ENCODE results near the gene CLNS1A.
"Not testable (repeated sequence)": the region's sequence is repeated elsewhere in the genome, so short reads cannot be mapped to it uniquely, and the experiment has no call there.

The CLNS1A gene

DNA sequence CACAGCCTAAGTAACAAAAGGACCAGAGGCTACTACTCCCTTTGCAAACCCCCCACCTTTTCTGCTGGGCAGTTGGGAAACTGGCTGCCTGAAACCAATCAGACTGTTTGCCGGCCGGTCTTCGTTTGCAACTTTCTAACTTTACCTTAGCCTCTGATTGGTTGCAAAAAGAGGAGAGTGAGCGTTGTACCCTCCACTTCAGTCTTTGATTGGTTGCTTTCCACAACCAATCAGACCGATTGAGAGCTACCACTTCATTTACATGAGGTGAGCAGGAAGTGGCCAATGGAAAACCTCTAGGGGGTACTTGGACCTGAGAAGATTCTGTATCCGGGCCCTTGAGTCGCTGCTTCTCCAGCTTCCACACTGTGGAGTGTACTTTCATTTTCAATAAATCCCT, 18.8 kb upstream of the CLNS1A start:
- H3K9me3 ChIP-seq (ENCODE audit: control insufficient read depth, insufficient read depth, low read length): no peaks in the 10 kb centered on the region
- no peaks in the 10 kb centered on the region for H3K4me1 ChIP-seq (ENCODE audit: control insufficient read depth, insufficient read depth, low read length)
- no peaks in the 10 kb centered on the region for H3K36me3 ChIP-seq (ENCODE audit: control insufficient read depth, insufficient read depth, low read length)
- WGBS (ENCODE audit: insufficient coverage, insufficient read length): no CpG with 5 or more reads among the region's 7 CpGs
- no peak overlapping the region for H3K27ac ChIP-seq (ENCODE audit: low read length)
- H3K27me3 ChIP-seq (ENCODE audit: control insufficient read depth, insufficient read depth, low read length): no peaks in the 10 kb centered on the region
- H3K4me3 ChIP-seq (ENCODE audit: low read length): no peak overlapping the region
- DNase-seq (ENCODE audit: low read depth, low spot score): peak; percentile 22

DNA sequence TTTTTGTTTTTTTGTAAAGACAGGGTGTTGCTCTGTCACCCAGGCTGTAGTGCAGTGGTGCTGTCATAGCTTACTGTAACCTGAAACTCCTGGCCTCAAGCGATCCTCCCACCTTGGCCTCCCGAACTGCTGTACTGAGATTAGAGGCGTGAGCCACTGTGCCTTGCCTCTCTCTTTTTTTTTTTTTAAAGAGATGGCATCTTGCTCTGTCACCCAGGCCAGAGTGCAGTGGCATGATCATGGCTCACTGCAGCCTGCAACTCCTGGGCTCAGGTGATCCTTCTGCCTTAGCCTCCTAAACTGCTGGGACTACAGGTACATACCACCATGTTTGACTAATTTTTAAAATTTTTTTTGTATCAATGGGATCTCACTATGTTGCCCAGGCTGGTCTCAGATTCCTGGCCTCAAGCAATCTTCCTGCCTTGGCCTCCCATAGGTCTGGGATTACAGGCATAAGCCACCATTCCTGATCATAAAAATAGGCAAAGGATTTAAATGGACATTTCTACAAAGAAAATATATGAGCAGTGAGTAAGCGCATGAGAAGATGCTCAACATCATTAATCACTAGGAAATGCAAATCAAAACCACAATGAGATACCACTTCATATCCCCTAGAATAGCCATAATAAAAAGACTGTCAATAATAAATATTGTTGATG, 17.3 kb upstream of the CLNS1A start:
- DNase-seq (ENCODE audit: low read depth, low spot score): no peak
- Histone ChIP-seq H3K36me3 (ENCODE audit: control insufficient read depth, insufficient read depth, low read length) (no peaks in the 10 kb centered on the region), H3K4me1 (ENCODE audit: control insufficient read depth, insufficient read depth, low read length) (no peaks in the 10 kb centered on the region), H3K4me3 (ENCODE audit: low read length) (no peak overlapping the region), H3K27ac (ENCODE audit: low read length) (no peak overlapping the region), H3K27me3 (ENCODE audit: control insufficient read depth, insufficient read depth, low read length) (no peaks in the 10 kb centered on the region), H3K9me3 (ENCODE audit: control insufficient read depth, insufficient read depth, low read length) (no peaks in the 10 kb centered on the region)
- WGBS (ENCODE audit: insufficient coverage, insufficient read length): no CpG with 5 or more reads among the region's 4 CpGs

DNA sequence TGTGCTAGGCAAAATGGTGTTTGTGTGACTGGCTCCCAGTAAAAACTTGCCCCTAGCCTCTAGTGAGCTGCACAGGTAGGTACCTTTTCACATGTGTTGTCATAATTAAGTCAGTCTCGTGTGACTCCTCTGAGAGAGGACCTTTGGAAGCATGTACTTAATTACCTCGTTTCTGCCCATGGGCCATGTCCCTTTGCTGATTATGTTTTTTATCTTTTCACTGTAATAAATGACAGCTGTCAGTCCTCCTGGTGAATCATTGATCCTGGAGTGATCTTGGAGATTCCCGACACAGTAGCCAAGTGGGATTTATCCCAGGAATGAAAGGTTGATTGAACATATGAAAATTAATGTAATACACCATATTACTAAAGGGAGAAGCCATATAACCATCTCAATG, 12.5 kb upstream of the CLNS1A start:
- Histone ChIP-seq H3K4me1 (ENCODE audit: control insufficient read depth, insufficient read depth, low read length) (no peaks in the 10 kb centered on the region), H3K36me3 (ENCODE audit: control insufficient read depth, insufficient read depth, low read length) (no peaks in the 10 kb centered on the region), H3K9me3 (ENCODE audit: control insufficient read depth, insufficient read depth, low read length) (no peaks in the 10 kb centered on the region), H3K27me3 (ENCODE audit: control insufficient read depth, insufficient read depth, low read length) (no peaks in the 10 kb centered on the region), H3K27ac (ENCODE audit: low read length) (no peak overlapping the region), H3K4me3 (ENCODE audit: low read length) (no peak overlapping the region)
- WGBS (ENCODE audit: insufficient coverage, insufficient read length): no CpG with 5 or more reads among the region's 3 CpGs
- no peak for DNase-seq (ENCODE audit: low read depth, low spot score)

DNA sequence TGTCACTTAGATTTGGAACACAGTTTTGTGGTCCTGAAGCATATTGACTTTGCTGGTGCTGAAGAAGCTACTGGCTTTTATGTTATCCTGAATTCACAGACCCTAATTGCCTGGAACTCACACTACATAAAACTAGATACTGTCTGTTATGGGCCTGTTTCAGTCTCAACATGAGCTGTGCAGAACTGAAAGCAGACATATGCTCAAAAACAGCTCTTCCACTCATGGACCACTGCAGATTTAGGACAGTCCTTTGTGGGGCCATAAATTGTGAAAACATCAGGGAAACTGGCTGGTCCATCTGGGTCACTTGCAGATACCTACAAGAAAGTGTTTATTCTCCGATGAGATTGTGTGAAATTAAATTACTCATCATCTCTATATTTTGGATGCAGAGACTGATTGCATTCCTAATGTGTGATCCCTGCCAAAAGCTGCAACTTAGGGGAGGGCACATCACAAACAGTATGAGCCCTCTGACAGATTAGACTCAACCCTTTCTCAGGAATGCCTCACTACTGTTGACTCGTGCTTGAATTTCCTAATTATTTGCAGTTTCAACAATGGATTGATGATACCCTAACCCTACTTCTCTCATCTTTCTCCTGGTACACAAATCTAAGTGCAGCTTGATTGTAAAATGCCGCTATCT, 10.2 kb upstream of the CLNS1A start:
- no peak for DNase-seq (ENCODE audit: low read depth, low spot score)
- Histone ChIP-seq H3K27me3 (ENCODE audit: control insufficient read depth, insufficient read depth, low read length) (no peaks in the 10 kb centered on the region), H3K36me3 (ENCODE audit: control insufficient read depth, insufficient read depth, low read length) (no peaks in the 10 kb centered on the region), H3K4me3 (ENCODE audit: low read length) (no peak overlapping the region), H3K9me3 (ENCODE audit: control insufficient read depth, insufficient read depth, low read length) (no peaks in the 10 kb centered on the region), H3K27ac (ENCODE audit: low read length) (no peak overlapping the region), H3K4me1 (ENCODE audit: control insufficient read depth, insufficient read depth, low read length) (no peaks in the 10 kb centered on the region)
- no CpG with 5 or more reads among the region's 3 CpGs for WGBS (ENCODE audit: insufficient coverage, insufficient read length)

DNA sequence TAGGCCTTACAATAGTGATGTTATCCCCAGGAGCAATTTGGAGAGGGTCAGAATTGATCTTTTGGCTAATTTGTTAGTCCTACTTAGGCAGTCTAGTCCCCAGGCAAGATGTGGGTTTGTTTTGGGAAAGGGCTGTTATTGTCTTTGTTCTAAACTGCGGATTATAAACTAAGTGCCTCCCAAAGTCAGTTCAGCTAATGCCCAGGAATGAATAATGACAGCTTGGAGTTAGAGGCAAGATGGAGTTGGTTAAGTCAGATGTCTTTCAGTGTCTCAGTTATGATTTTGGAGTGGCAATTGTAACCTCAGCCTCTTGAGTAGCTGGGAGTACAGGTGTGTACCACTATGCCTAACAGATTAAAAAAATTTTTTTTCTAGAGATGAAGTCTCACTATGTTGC, 7.3 kb upstream of the CLNS1A start:
- H3K27ac ChIP-seq (ENCODE audit: low read length): no peak overlapping the region
- H3K27me3 ChIP-seq (ENCODE audit: control insufficient read depth, insufficient read depth, low read length): no peaks in the 10 kb centered on the region
- no peaks in the 10 kb centered on the region for H3K4me1 ChIP-seq (ENCODE audit: control insufficient read depth, insufficient read depth, low read length)
- DNase-seq (ENCODE audit: low read depth, low spot score): no peak
- no peak overlapping the region for H3K4me3 ChIP-seq (ENCODE audit: low read length)
- WGBS (ENCODE audit: insufficient coverage, insufficient read length): no CpG with 5 or more reads among the region's 1 CpG
- H3K9me3 ChIP-seq (ENCODE audit: control insufficient read depth, insufficient read depth, low read length): no peaks in the 10 kb centered on the region
- no peaks in the 10 kb centered on the region for H3K36me3 ChIP-seq (ENCODE audit: control insufficient read depth, insufficient read depth, low read length)

DNA sequence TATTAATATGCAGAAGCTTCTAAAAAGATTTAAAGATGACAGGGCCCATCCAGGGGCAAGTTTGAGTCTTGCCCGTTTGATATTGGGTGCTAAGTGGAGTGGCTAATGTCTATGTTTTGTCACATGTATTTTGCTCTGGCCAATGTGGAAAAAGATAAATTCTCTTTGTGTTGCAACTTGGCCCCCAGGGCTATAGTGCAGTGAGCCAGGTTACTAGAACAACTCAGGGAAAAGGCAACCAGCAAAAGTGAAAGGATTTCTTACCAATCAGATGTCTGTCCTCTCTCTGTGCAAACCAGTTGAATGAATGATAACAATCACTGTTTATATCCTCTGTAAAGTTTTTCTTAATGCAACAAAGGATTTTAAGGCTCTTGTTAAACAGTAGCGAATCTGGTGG, 4.6 kb upstream of the CLNS1A start:
- no peak overlapping the region for H3K4me3 ChIP-seq (ENCODE audit: low read length)
- H3K27ac ChIP-seq (ENCODE audit: low read length): no peak overlapping the region
- no CpG with 5 or more reads among the region's 2 CpGs for WGBS (ENCODE audit: insufficient coverage, insufficient read length)
- no peaks in the 10 kb centered on the region for H3K9me3 ChIP-seq (ENCODE audit: control insufficient read depth, insufficient read depth, low read length)
- H3K4me1 ChIP-seq (ENCODE audit: control insufficient read depth, insufficient read depth, low read length): peaks cover 1% of the 10 kb centered on the region; the same call in 1 of the 2 replicates
- H3K36me3 ChIP-seq (ENCODE audit: control insufficient read depth, insufficient read depth, low read length): no peaks in the 10 kb centered on the region
- no peaks in the 10 kb centered on the region for H3K27me3 ChIP-seq (ENCODE audit: control insufficient read depth, insufficient read depth, low read length)
- no peak for DNase-seq (ENCODE audit: low read depth, low spot score)

DNA sequence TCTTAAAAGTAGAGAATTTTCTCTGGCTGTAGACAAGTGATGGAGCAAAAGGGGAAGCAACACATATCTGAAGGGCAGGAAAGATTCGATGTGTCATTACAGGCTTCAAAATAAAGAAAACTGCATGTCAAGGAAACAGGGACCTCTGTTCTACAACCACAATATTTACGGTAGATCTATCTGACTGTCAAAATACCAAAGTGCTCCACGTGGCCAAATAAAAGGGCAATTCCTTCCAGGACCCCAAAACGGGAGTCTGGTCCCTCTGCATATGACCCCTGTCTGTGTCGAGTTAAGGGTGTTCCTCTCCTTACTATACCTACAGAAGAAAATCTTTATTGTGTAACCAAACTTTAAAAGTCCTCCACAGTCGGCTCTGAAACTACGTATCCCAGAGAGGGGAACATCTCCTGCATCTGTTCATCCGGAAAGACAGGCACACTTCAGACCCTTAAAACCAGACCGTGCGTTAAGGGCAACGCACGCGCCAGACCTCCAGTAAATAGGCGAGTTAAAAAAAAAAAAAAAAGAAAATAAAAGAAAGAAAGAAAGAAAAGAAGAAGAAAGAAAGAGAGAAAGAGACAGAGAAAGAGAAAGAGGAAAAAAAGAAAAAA, 756 bp downstream of the CLNS1A start:
- DNase-seq (ENCODE audit: low read depth, low spot score): no peak
- Histone ChIP-seq H3K4me3 (ENCODE audit: low read length) (peak overlapping the region; percentile 59; the same call in 1 of the 2 replicates), H3K27me3 (ENCODE audit: control insufficient read depth, insufficient read depth, low read length) (no peaks in the 10 kb centered on the region), H3K36me3 (ENCODE audit: control insufficient read depth, insufficient read depth, low read length) (no peaks in the 10 kb centered on the region), H3K27ac (ENCODE audit: low read length) (no peak overlapping the region), H3K9me3 (ENCODE audit: control insufficient read depth, insufficient read depth, low read length) (no peaks in the 10 kb centered on the region), H3K4me1 (ENCODE audit: control insufficient read depth, insufficient read depth, low read length) (peaks cover 1% of the 10 kb centered on the region; the same call in 1 of the 2 replicates)
- no CpG with 5 or more reads among the region's 14 CpGs for WGBS (ENCODE audit: insufficient coverage, insufficient read length)

DNA sequence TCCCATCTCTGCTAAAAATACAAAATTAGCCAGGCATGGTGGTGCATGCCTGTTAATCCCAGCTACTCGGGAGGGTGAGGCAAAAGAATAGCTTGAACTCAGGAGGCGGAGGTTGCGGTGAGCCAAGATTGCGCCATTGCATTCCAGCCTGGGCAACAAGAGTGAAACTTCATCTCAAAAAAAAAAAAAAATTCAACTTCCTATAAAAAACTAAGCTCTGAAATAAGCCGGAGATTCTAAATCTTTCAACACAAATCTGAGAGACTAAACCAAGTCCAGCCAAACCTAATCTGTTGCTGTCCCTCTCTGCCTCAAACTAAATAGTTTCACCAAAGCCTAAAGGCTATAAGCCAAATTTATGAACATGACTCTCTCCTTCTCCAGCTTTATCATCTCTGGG, 3.7 kb downstream of the CLNS1A start:
- H3K4me3 ChIP-seq (ENCODE audit: low read length); H3K27me3 ChIP-seq (ENCODE audit: control insufficient read depth, insufficient read depth, low read length); H3K9me3 ChIP-seq (ENCODE audit: control insufficient read depth, insufficient read depth, low read length); H3K4me1 ChIP-seq (ENCODE audit: control insufficient read depth, insufficient read depth, low read length); H3K36me3 ChIP-seq (ENCODE audit: control insufficient read depth, insufficient read depth, low read length); H3K27ac ChIP-seq (ENCODE audit: low read length); DNase-seq (ENCODE audit: low read depth, low spot score): not testable (repeated sequence)
- WGBS (ENCODE audit: insufficient coverage, insufficient read length): no CpG with 5 or more reads among the region's 5 CpGs

DNA sequence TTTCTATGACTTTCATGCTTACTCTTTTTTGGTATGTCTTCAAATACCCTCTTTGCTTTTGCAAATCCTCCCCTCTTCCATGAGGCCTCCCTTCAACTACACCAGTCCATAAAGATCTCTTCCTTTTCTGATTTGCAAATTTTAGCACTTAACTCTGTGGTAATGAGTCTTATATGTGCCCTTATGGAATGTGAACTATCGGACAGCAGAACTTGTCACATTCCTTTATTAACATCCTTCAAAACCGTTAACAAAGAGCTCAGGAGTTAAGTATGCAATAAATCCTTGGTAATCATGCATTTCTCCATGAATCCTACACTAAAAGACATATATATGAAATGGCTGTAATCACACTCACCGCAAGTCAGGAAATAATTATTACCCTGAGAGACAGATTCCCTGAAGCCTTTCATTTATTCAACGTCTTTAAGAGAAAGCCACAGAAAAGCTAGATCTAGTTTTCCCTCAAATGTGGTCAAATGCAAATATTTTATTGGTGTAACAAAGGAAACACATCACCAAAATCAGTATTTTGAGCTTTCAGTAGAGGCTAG, 7.4 kb downstream of the CLNS1A start:
- Histone ChIP-seq H3K36me3 (ENCODE audit: control insufficient read depth, insufficient read depth, low read length) (no peaks in the 10 kb centered on the region; the same call in 1 of the 2 replicates), H3K4me1 (ENCODE audit: control insufficient read depth, insufficient read depth, low read length) (no peaks in the 10 kb centered on the region), H3K9me3 (ENCODE audit: control insufficient read depth, insufficient read depth, low read length) (no peaks in the 10 kb centered on the region), H3K27me3 (ENCODE audit: control insufficient read depth, insufficient read depth, low read length) (no peaks in the 10 kb centered on the region), H3K4me3 (ENCODE audit: low read length) (no peak overlapping the region), H3K27ac (ENCODE audit: low read length) (no peak overlapping the region)
- DNase-seq (ENCODE audit: low read depth, low spot score): no peak
- WGBS (ENCODE audit: insufficient coverage, insufficient read length): no CpG with 5 or more reads among the region's 4 CpGs

DNA sequence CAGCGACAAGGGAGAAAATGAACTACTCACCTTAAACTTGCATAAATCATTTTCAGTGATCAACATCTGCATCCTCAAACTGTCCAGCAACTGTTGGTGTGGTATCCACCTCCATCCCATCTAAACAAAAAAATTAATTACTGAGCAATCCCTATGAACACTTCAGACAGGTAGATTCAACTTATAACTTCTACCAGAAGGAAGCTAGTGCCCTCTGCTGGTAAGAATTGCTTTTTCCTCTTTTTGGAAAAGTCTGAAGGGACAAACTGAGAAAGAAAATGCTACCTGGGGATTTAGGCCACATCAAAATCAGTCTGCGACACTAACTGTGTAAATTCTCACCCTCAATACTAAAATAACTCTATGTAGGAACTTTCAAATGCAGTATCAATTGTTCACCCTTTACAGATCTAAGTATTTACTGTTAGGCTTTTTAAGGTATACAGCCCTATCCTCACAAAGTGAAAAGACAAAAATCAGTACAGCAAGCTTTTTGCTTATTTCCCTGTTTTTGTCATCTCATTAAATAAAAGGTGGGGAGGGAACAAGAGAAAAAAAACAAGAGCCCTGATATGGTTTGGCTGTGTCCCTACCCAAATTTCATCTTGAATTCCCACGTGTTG, 17.9 kb downstream of the CLNS1A start:
- H3K27me3 ChIP-seq (ENCODE audit: control insufficient read depth, insufficient read depth, low read length): no peaks in the 10 kb centered on the region
- no CpG with 5 or more reads among the region's 3 CpGs for WGBS (ENCODE audit: insufficient coverage, insufficient read length)
- no peaks in the 10 kb centered on the region for H3K9me3 ChIP-seq (ENCODE audit: control insufficient read depth, insufficient read depth, low read length)
- H3K36me3 ChIP-seq (ENCODE audit: control insufficient read depth, insufficient read depth, low read length): peaks cover 16% of the 10 kb centered on the region; the same call in 1 of the 2 replicates
- H3K4me1 ChIP-seq (ENCODE audit: control insufficient read depth, insufficient read depth, low read length): no peaks in the 10 kb centered on the region
- H3K4me3 ChIP-seq (ENCODE audit: low read length): no peak overlapping the region
- DNase-seq (ENCODE audit: low read depth, low spot score): peak; percentile 11
- H3K27ac ChIP-seq (ENCODE audit: low read length): no peak overlapping the region

Data from iPS DF 6.9 (cell line).